ENCODE data around the gene KCNN3. TPM values are rescaled to one million over a fixed set of nuclear protein-coding genes. Genes with fewer than 3 reads are reported as not detected.

KCNN3 gene
- total RNA-seq, 1 donor from 2014 or later: under 0.01 TPM

DNA sequence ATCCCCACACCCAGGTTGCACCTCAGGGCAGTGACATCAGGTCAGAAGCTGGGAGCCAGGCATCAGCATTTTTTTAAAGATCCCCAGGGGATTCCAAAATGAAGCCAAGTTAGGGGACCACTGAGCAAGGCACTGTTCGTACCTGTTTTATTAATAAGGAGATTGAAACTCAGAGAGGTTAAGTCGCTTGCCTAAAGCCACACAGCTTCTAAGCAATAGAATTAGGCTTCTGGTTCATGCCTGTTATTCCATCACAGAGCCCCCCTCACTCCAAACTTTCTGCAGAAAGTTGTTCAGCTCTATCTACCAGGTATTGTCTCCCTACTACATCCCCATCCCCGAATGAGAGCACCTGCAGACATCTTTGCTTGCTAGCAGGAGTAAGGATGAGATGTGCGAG lies 28.7 kb downstream of the KCNN3 start:
- TF ChIP-seq CTCF (conservative IDR thresholded peaks at IDR 0.05; ENCODE audit: low read depth, low read length): no peak
- DNase-seq (ENCODE audit: low read depth): no peak
- no peak overlapping the region for H3K4me3 ChIP-seq (ENCODE audit: low read depth, low read length)

DNA sequence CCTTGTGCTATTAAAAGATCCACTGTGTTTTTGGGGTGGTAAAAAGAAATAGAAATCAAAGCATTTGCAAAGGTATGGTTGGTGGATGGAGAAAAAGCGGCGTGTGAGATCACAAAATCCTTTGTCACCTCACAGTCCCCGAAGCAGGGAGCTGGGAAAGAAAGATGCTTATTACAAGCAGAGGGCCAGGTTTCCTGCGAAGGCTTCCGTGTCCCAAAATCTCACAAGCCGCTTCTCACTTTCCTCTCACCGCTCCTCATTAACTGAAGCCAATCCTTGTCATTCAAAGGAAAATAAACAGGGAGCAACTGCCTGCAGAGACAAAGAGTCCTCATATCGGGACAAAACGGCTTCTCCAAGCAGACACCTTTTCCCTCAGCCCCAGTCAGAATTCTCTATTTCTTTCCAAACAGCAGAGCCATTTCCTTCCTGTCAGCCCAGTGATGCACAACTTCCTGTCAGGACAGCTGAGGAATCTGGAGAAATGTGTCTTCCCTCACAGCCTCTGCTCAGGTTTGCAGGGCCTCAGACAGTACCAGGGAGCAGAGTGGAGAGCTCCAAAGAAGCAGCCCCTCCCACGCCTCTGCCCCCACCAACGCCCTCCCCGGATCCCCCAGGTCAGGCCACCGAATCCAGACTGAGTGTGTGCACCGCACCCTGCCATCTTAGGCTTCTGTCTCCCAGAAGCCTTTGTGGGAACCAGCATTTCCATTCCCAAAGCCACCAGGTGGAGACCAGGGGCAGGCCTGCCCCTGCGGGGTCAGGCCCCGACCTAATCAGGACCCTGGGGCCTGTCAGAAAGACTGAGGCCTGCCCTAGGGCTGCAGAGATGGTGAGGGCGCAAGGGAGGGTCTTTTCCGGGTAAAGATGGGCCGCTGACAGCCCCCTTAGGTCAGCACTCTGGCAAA lies 29.6 kb downstream of the KCNN3 start:
- no peak for TF ChIP-seq CTCF (conservative IDR thresholded peaks at IDR 0.05; ENCODE audit: low read depth, low read length)
- H3K4me3 ChIP-seq (ENCODE audit: low read depth, low read length): no peak overlapping the region
- no peak for DNase-seq (ENCODE audit: low read depth)

- no peak overlapping the region for H3K4me3 ChIP-seq (ENCODE audit: low read depth, low read length)
- no peak for TF ChIP-seq CTCF (conservative IDR thresholded peaks at IDR 0.05; ENCODE audit: low read depth, low read length)
- no peak for DNase-seq (ENCODE audit: low read depth)
Measured at GRCh38 chr1:154839691-154840090, 30.4 kb downstream of the KCNN3 start.

GRCh38 chr1:154838988-154839387 lies 31.1 kb downstream of the KCNN3 start:
- no peak for DNase-seq (ENCODE audit: low read depth)
- H3K4me3 ChIP-seq (ENCODE audit: low read depth, low read length): no peak overlapping the region
- no peak for TF ChIP-seq CTCF (conservative IDR thresholded peaks at IDR 0.05; ENCODE audit: low read depth, low read length)

GRCh38 chr1:154838461-154838860 lies 31.6 kb downstream of the KCNN3 start:
- DNase-seq (ENCODE audit: low read depth): no peak
- TF ChIP-seq CTCF (conservative IDR thresholded peaks at IDR 0.05; ENCODE audit: low read depth, low read length): no peak
- no peak overlapping the region for H3K4me3 ChIP-seq (ENCODE audit: low read depth, low read length)

DNA sequence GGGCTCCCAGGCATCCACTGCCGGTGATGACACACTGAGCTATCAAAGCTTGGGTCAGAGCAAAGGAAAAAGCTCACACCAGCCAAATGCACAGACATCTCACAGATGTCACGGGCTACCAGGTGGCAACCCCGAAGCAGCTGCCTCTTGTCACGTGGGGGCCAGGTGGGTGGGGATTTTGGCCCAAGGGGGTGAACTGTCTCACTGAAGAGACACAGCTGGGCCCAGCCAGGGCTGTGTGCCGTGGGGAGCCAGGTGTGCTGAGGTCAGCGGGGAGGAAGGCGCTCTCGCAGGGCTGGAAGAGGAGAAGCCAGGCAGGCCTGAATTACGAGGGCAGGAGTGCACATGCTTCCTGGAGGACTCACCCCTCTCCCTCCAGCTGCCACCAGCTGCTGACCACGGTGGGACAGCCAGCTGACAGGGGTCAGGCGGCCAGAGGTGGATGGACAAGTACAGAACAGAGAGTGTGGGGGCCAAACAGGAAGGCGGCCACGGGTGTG lies 32.4 kb downstream of the KCNN3 start:
- no peak overlapping the region for H3K4me3 ChIP-seq (ENCODE audit: low read depth, low read length)
- DNase-seq (ENCODE audit: low read depth): no peak
- TF ChIP-seq CTCF (conservative IDR thresholded peaks at IDR 0.05; ENCODE audit: low read depth, low read length): no peak
